Tibial nerve (tissue), 3 donors: ENCODE results near the gene SYNJ2.

Source experiments
- POLR2A ChIP-seq, 2 donors: fragments of 450-650 bp; IDR thresholded peaks; one replicate each; pipeline ENCODE4 v1.6.1; 2017; ENCODE audit warnings: antibody characterized with exemption in 2 of 2, mild to moderate bottlenecking in 2 of 2, moderate library complexity in 2 of 2
- TF ChIP-seq, protein P1 (sequence below), 5 experiments: fragments of 200-600 bp in 3 of 5; fragments of 450-650 bp in 2 of 5; sonication (generic) in 3 of 5; IDR thresholded peaks; one replicate each; pipeline ENCODE4 v1.5.1; 2016 to 2019; ENCODE audit warnings: antibody characterized with exemption in 5 of 5, mild to moderate bottlenecking in 3 of 5, moderate library complexity in 2 of 5

DNA sequence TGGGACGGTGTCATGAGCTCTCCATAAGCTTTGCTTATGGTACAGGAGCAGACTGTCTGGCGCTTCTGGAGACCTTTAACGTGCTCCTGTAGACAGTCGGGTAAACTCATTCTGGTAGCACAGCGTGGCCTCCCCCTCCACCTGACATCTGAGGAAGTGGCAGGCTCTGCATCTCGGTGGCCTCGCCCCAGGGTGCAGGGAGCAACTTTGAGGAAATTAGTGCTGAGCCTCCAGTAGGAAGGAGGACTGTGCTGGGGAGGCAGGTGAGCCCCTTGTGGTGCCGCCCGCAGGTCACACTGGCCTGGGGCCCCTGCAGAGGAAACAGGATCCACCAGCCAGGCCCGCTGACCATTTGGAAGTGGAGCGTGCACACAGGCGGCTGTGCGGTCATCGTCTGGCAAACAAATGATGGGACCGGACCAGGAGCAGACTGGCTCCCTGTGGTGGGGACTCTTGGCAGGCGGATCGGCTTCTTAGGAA lies 57.9 kb downstream of the SYNJ2 start:
- TF ChIP-seq, protein P1, sequence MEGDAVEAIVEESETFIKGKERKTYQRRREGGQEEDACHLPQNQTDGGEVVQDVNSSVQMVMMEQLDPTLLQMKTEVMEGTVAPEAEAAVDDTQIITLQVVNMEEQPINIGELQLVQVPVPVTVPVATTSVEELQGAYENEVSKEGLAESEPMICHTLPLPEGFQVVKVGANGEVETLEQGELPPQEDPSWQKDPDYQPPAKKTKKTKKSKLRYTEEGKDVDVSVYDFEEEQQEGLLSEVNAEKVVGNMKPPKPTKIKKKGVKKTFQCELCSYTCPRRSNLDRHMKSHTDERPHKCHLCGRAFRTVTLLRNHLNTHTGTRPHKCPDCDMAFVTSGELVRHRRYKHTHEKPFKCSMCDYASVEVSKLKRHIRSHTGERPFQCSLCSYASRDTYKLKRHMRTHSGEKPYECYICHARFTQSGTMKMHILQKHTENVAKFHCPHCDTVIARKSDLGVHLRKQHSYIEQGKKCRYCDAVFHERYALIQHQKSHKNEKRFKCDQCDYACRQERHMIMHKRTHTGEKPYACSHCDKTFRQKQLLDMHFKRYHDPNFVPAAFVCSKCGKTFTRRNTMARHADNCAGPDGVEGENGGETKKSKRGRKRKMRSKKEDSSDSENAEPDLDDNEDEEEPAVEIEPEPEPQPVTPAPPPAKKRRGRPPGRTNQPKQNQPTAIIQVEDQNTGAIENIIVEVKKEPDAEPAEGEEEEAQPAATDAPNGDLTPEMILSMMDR (IDR thresholded peaks at IDR 0.05), result no peak
- TF ChIP-seq POLR2A (IDR thresholded peaks at IDR 0.05), result no peak
